HepG2 (cell line): ENCODE results near the gene HOXA10. TPM values are rescaled to one million over a fixed set of nuclear protein-coding genes. Genes with fewer than 3 reads are reported as not detected.

ENCODE experiments used
- ATAC-seq: fragments of 200-7000 bp; cut with Tn5 transposase; 3 replicates; pipeline ENCODE4 v1.9.1; 2020; ENCODE audit warnings: mild to moderate bottlenecking, moderate library complexity
- BruUV-seq: library from RNA; stranded (reverse); fragments of 400-500 nt; replicated peaks from 2 replicates; lab custom pipeline; 2021; lab: Mats Ljungman, UMichigan
- CTCF ChIA-PET: fragments of 300-600 bp; formaldehyde crosslinking; extraction: SDS; loops from one replicate; lab custom pipeline; 2021; ENCODE audit warnings: low total read pairs, inconsistent platforms, low intra/inter-chr PET ratio; lab: Yijun Ruan, JAX
- POLR2A ChIA-PET: fragments of 350-600 bp; sonication (Branson Sonifier 250); formaldehyde crosslinking; loops from one replicate; lab custom pipeline; 2020; ENCODE audit warnings: antibody characterized with exemption, inconsistent platforms; lab: Yijun Ruan, JAX
- DNase-seq: peaks from one replicate; pipeline ENCODE4 v3.0.0-alpha.2; 2015; ENCODE audit warnings: low spot score
- FAIRE-seq: peaks from 3 replicates; lab custom pipeline; 2011; peaks lifted over from hg19 to GRCh38; lab: Jason Lieb, UNC
- H2AFZ ChIP-seq: one replicate; pipeline ENCODE4 v1.6.1; 2011; ENCODE audit warnings: low read length, inconsistent platforms
- H3K27ac ChIP-seq: fragments of 300-600 bp; 3 replicates; pipeline ENCODE4 v1.8.0; 2011; ENCODE audit warnings: mixed run types, mild to moderate bottlenecking, mixed read lengths, low read length, inconsistent platforms; ENCODE audit not compliant: insufficient read depth; ENCODE audit errors: extremely low read length
- H3K27me3 ChIP-seq, 2 experiments: fragments of 200-600 bp in 1 of 2; 2 replicates in 1 of 2; 3 replicates in 1 of 2; pipeline versions ENCODE4 v1.6.0 to v1.8.0; 2011; ENCODE audit warnings: low read length in 2 of 2, mild to moderate bottlenecking in 2 of 2, moderate library complexity in 2 of 2, inconsistent platforms in 1 of 2; ENCODE audit not compliant: insufficient read depth in 2 of 2, control insufficient read depth in 1 of 2
- H3K36me3 ChIP-seq, 2 experiments: fragments of 200-600 bp in 1 of 2; replicated peaks in 1 of 2; 2 replicates in 1 of 2; 3 replicates in 1 of 2; pipeline versions ENCODE4 v1.5.1 to v1.8.0; 2011; ENCODE audit warnings: low read length in 2 of 2, inconsistent platforms in 1 of 2; ENCODE audit not compliant: insufficient read depth in 2 of 2, control insufficient read depth in 1 of 2
- H3K4me1 ChIP-seq: 2 replicates; pipeline ENCODE4 v1.5.1; 2012; ENCODE audit warnings: low read length, inconsistent platforms; ENCODE audit not compliant: insufficient read depth
- H3K4me2 ChIP-seq: 2 replicates; pipeline ENCODE4 v1.6.0; 2011; ENCODE audit warnings: low read depth, low read length, inconsistent platforms
- H3K4me3 ChIP-seq, 3 experiments: fragments of 200-600 bp in 1 of 3; sonication (generic), shearing (Covaris generic) in 1 of 3; replicated peaks in 1 of 3; 2 replicates each; pipeline ENCODE4 v1.5.1; 2011 to 2016; ENCODE audit warnings: low read length in 3 of 3, inconsistent platforms in 2 of 3, low read depth in 2 of 3, mild to moderate bottlenecking in 2 of 3, control low read depth in 1 of 3, mixed read lengths in 1 of 3; ENCODE audit not compliant: insufficient read depth in 1 of 3
- H3K79me2 ChIP-seq: one replicate; pipeline ENCODE4 v1.6.1; 2011; ENCODE audit warnings: low read length, inconsistent platforms; ENCODE audit not compliant: insufficient read depth
- H3K9ac ChIP-seq: 2 replicates; pipeline ENCODE4 v1.6.0; 2011; ENCODE audit warnings: mild to moderate bottlenecking, low read depth, low read length, inconsistent platforms; ENCODE audit not compliant: insufficient read depth
- H3K9me3 ChIP-seq: 2 replicates; pipeline ENCODE4 v1.5.1; 2012; ENCODE audit warnings: mild to moderate bottlenecking, low read length
- H4K20me1 ChIP-seq: 2 replicates; pipeline ENCODE4 v1.6.0; 2011; ENCODE audit warnings: inconsistent platforms, mild to moderate bottlenecking, low read length, moderate library complexity; ENCODE audit not compliant: insufficient read depth
- ATAD3A ChIP-seq: sonication (generic); formaldehyde crosslinking; IDR thresholded peaks from 2 replicates; pipeline ENCODE4 v1.4.0; 2020; ENCODE audit warnings: missing genetic modification reagents
- CHCHD3 ChIP-seq: sonication (generic); formaldehyde crosslinking; IDR thresholded peaks from 2 replicates; pipeline ENCODE4 v1.8.0; 2022; ENCODE audit warnings: mild to moderate bottlenecking, missing genetic modification reagents, moderate library complexity
- DPF2 ChIP-seq: sonication (generic); formaldehyde crosslinking; IDR thresholded peaks from 2 replicates; pipeline ENCODE4 v1.4.0; 2020; ENCODE audit warnings: mild to moderate bottlenecking, low read depth, missing genetic modification reagents, borderline replicate concordance
- FLYWCH1 ChIP-seq: sonication (generic); formaldehyde crosslinking; IDR thresholded peaks from 2 replicates; pipeline ENCODE4 v1.8.1; 2023; ENCODE audit warnings: mild to moderate bottlenecking, missing genetic modification reagents
- JUNB ChIP-seq: sonication (generic); formaldehyde crosslinking; IDR thresholded peaks from 2 replicates; pipeline ENCODE4 v1.8.0; 2022; ENCODE audit warnings: missing genetic modification reagents, mild to moderate bottlenecking, borderline replicate concordance
- SOX6 ChIP-seq, 2 experiments: fragments of 450-650 bp in 1 of 2; sonication (generic) in 1 of 2; formaldehyde crosslinking in 1 of 2; IDR thresholded peaks; 2 replicates each; pipeline versions ENCODE4 v1.4.0 to v1.6.1; 2017 to 2020; ENCODE audit warnings: antibody characterized with exemption in 1 of 2, mild to moderate bottlenecking in 1 of 2, missing genetic modification reagents in 1 of 2
- ZNF430 ChIP-seq: sonication (generic); formaldehyde crosslinking; IDR thresholded peaks from 2 replicates; pipeline ENCODE4 v1.9.0; 2021; ENCODE audit warnings: mild to moderate bottlenecking, missing genetic modification reagents
- ZSCAN25 ChIP-seq: sonication (generic); formaldehyde crosslinking; IDR thresholded peaks from 2 replicates; pipeline ENCODE4 v1.8.0; 2022; ENCODE audit warnings: mild to moderate bottlenecking, missing genetic modification reagents
- WGBS: methylation state at CpG from one replicate; pipeline ENCODE4 v1.1.6; 2017; ENCODE audit warnings: low lambda C conversion rate; 5-methylcytosine and 5-hydroxymethylcytosine counted together
- in situ Hi-C: cut with HindIII; loops from 2 replicates; pipeline ENCODE4 v1.10.0; 2017; ENCODE audit warnings: low pct_unique_long_range_greater_than_20kb; ENCODE audit not compliant: extremely low pct_ligation_motif_present
- intact Hi-C: fragments of 100-400 bp; cut with micrococcal nuclease; formaldehyde crosslinking; loops from one replicate; pipeline ENCODE4 v1.10.0; 2022; ENCODE audit not compliant: unreplicated experiment
- polyA plus RNA-seq, 8 experiments: library from polyadenylated mRNA; depleted of rRNA in 3 of 8; stranded (reverse) in 7 of 8; unstranded in 1 of 8; fragments of >200 nt; fragmentation: Illumina TruSeq in 4 of 8; extraction: Trizol in 4 of 8; gene quantifications; 2 replicates each; pipeline versions ENCODE4 v1.2.1 to v1.2.3, GENCODE V29; 2011 to 2016; ENCODE audit warnings: low read depth in 4 of 8, missing spikeins in 1 of 8, mixed read lengths in 1 of 8; ENCODE audit not compliant: insufficient read depth in 1 of 8
- total RNA-seq, 5 experiments: library from RNA; depleted of rRNA; stranded (reverse); fragments of >200 nt; fragmentation: Illumina TruSeq; extraction: Trizol; gene quantifications; 2 replicates each; pipeline ENCODE4 v1.2.3, GENCODE V29; 2016; ENCODE audit warnings: low read depth in 1 of 5
- TF ChIP-seq, protein P1 (sequence below): sonication (generic); formaldehyde crosslinking; conservative IDR thresholded peaks from 2 replicates; pipeline ENCODE4 v1.4.0; 2020; ENCODE audit warnings: mild to moderate bottlenecking, missing genetic modification reagents, moderate library complexity
- TF ChIP-seq, protein P2 (sequence below), 2 experiments: sonication (generic) in 1 of 2; formaldehyde crosslinking in 1 of 2; IDR thresholded peaks; 2 replicates each; pipeline versions ENCODE4 v1.4.0 to v1.6.1; 2016 to 2020; ENCODE audit warnings: borderline replicate concordance in 1 of 2, low read depth in 1 of 2, mild to moderate bottlenecking in 1 of 2, missing genetic modification reagents in 1 of 2

HOXA10 gene
- total and polyA plus RNA-seq, 2 of the 13 experiments (the other 11 are each of a cell fraction or from before 2014, with no cell fraction given) = not detected

DNA sequence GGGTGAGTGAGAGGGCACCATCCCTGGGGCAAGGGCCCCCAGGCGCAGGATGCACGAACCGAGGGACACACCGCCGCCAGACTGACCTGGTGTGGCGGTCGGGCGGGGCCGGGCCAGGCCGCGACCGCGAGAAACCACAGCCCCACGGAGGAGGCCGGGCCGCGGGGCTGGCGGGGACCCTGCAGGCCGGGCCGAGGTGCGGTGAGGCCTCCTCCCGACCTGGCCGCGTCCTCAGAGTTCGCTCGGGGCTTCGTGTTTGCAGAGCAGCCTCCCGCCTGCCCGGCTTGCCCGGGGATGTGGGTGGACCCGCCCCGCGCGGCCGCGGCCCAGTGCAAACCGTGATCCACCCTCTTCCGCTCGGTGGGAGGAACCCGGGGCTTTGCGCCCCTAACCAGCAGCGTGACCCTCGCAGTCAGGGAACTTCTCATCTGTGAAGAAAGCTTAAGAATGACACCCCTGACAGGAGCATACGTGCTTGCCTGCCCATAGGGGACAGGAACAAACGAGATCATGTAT is 46.4 kb upstream of the HOXA10 start:
- no peaks in the 10 kb centered on the region for H3K36me3 ChIP-seq
- DNase-seq = no peak
- H3K79me2 ChIP-seq = no peaks in the 10 kb centered on the region
- no peaks in the 10 kb centered on the region for H3K4me1 ChIP-seq
- no peak overlapping the region for H3K9ac ChIP-seq
- no peak overlapping the region for H3K4me3 ChIP-seq
- no TSS peak for BruUV-seq
- no peaks in the 10 kb centered on the region for H3K9me3 ChIP-seq
- ChIA-PET POLR2A (no interaction called here), CTCF (no interaction called here)
- no peak overlapping the region for H3K4me2 ChIP-seq
- no peak overlapping the region for H2AFZ ChIP-seq
- ATAC-seq = no peak
- H3K27me3 ChIP-seq = peaks cover 3 to 20% of the 10 kb centered on the region in 2 experiments; a peak in 3 of 5 replicates
- H4K20me1 ChIP-seq = no peaks in the 10 kb centered on the region
- in situ Hi-C loops (no loop called here), intact Hi-C loops (no loop called here)
- 65% methylated on average over 23 of the region's 45 CpGs for WGBS
- no peak overlapping the region for H3K27ac ChIP-seq
- FAIRE-seq = no peak
- TF ChIP-seq JUNB (no peak), CHCHD3 (no peak)

DNA sequence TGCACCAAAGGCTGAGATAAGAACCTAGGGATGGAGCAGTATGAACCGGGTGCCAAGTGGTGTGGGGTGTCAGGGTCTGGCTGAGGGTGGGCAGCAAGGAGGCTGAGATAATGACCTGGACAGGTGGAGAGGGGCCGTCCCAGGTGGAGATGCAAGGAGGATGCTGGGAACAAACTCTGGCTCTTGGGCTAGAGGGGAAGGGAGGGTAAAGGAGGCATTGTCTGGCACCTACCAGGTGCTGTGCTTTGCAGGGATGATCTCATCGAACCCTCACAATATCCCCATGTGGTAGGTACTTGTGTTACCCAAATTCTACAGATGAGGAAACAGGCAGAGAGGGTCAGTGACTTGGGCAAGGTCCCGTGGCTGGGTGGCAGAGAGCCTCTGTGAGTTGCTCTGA is 45.7 kb upstream of the HOXA10 start:
- ChIA-PET POLR2A (no interaction called here), CTCF (no interaction called here)
- Histone ChIP-seq H3K36me3 (no peaks in the 10 kb centered on the region), H3K4me3 (no peak overlapping the region), H4K20me1 (no peaks in the 10 kb centered on the region), H3K4me1 (no peaks in the 10 kb centered on the region), H3K9me3 (no peaks in the 10 kb centered on the region), H3K27ac (no peak overlapping the region), H3K27me3 (peaks cover 3 to 19% of the 10 kb centered on the region in 2 experiments; a peak in 2 of 5 replicates), H3K9ac (no peak overlapping the region), H2AFZ (no peak overlapping the region), H3K4me2 (no peak overlapping the region), H3K79me2 (no peaks in the 10 kb centered on the region)
- intact Hi-C loops (no loop called here), in situ Hi-C loops (no loop called here)
- BruUV-seq = no TSS peak
- DNase-seq = no peak
- 41% methylated on average over 3 of the region's 4 CpGs for WGBS
- no peak for FAIRE-seq
- no peak for ATAC-seq
- TF ChIP-seq, protein P1, sequence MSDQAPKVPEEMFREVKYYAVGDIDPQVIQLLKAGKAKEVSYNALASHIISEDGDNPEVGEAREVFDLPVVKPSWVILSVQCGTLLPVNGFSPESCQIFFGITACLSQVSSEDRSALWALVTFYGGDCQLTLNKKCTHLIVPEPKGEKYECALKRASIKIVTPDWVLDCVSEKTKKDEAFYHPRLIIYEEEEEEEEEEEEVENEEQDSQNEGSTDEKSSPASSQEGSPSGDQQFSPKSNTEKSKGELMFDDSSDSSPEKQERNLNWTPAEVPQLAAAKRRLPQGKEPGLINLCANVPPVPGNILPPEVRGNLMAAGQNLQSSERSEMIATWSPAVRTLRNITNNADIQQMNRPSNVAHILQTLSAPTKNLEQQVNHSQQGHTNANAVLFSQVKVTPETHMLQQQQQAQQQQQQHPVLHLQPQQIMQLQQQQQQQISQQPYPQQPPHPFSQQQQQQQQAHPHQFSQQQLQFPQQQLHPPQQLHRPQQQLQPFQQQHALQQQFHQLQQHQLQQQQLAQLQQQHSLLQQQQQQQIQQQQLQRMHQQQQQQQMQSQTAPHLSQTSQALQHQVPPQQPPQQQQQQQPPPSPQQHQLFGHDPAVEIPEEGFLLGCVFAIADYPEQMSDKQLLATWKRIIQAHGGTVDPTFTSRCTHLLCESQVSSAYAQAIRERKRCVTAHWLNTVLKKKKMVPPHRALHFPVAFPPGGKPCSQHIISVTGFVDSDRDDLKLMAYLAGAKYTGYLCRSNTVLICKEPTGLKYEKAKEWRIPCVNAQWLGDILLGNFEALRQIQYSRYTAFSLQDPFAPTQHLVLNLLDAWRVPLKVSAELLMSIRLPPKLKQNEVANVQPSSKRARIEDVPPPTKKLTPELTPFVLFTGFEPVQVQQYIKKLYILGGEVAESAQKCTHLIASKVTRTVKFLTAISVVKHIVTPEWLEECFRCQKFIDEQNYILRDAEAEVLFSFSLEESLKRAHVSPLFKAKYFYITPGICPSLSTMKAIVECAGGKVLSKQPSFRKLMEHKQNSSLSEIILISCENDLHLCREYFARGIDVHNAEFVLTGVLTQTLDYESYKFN (CRISPR knock-in tag) = no peak
- TF ChIP-seq DPF2 (no peak), FLYWCH1 (no peak), SOX6 (IDR thresholded peaks at IDR 0.05) (no peak), SOX6 (CRISPR knock-in tag; IDR thresholded peaks at IDR 0.05) (no peak), ZNF430 (no peak), ATAD3A (CRISPR knock-in tag) (no peak), ZSCAN25 (CRISPR knock-in tag) (no peak)
- TF ChIP-seq, protein P2, sequence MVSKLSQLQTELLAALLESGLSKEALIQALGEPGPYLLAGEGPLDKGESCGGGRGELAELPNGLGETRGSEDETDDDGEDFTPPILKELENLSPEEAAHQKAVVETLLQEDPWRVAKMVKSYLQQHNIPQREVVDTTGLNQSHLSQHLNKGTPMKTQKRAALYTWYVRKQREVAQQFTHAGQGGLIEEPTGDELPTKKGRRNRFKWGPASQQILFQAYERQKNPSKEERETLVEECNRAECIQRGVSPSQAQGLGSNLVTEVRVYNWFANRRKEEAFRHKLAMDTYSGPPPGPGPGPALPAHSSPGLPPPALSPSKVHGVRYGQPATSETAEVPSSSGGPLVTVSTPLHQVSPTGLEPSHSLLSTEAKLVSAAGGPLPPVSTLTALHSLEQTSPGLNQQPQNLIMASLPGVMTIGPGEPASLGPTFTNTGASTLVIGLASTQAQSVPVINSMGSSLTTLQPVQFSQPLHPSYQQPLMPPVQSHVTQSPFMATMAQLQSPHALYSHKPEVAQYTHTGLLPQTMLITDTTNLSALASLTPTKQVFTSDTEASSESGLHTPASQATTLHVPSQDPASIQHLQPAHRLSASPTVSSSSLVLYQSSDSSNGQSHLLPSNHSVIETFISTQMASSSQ (IDR thresholded peaks at IDR 0.05; ENCODE audit: low read depth) = no peak
- TF ChIP-seq, protein P2 (CRISPR knock-in tag; IDR thresholded peaks at IDR 0.05; ENCODE audit: borderline replicate concordance) = no peak
